AG10803 (cell line): ENCODE measurements around the gene ASB16.
"Not testable (repeated sequence)": the region's sequence is repeated elsewhere in the genome, so short reads cannot be mapped to it uniquely, and the experiment has no call there.

Source experiments
- DNase-seq: peaks from one replicate; pipeline ENCODE4 v3.0.0; 2010; ENCODE audit warnings: low read depth
- H3K4me3 ChIP-seq: 2 replicates; pipeline ENCODE4 v1.5.1; 2011; ENCODE audit warnings: mild to moderate bottlenecking, low read length, control low read depth
- CTCF ChIP-seq: conservative IDR thresholded peaks from 2 replicates; pipeline ENCODE4 v1.5.1; 2011; ENCODE audit warnings: mild to moderate bottlenecking, low read length, control low read depth, inconsistent platforms

ASB16 gene

DNA sequence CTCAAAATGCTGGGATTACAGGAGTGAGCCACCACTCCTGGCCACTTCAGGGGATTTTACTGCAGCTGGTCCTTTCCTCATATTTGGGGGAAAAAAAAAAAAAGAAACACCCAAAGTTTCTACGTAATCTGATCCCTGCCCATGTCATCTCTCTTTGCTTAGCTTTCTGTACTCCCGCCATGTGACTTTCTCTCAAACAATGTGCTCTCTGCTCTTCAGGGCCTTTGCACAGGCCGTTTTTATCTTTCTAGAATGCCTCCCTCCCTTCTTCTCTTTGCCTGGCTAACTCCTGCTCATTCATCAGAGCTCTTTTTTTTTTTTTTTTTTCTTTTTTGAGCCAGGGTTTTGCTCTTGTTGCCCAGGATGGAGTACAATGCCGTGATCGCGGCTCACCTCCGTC is 42.1 kb upstream of the ASB16 start:
- TF ChIP-seq CTCF = no peak
- no peak overlapping the region for H3K4me3 ChIP-seq
- no peak for DNase-seq

GRCh38 chr17:44130693-44131349 is 39.7 kb upstream of the ASB16 start:
- no peak for DNase-seq
- TF ChIP-seq CTCF = no peak
- no peak overlapping the region for H3K4me3 ChIP-seq

GRCh38 chr17:44131372-44131771 is 39.1 kb upstream of the ASB16 start:
- DNase-seq, H3K4me3 ChIP-seq: not testable (repeated sequence)

- no peak overlapping the region for H3K4me3 ChIP-seq
- no peak for DNase-seq
- no peak for TF ChIP-seq CTCF
These were observed 38.2 kb upstream of the ASB16 start for GRCh38 chr17:44132275-44132821.

GRCh38 chr17:44133918-44134476 is 36.5 kb upstream of the ASB16 start:
- no peak for TF ChIP-seq CTCF
- DNase-seq = no peak
- H3K4me3 ChIP-seq = no peak overlapping the region

DNA sequence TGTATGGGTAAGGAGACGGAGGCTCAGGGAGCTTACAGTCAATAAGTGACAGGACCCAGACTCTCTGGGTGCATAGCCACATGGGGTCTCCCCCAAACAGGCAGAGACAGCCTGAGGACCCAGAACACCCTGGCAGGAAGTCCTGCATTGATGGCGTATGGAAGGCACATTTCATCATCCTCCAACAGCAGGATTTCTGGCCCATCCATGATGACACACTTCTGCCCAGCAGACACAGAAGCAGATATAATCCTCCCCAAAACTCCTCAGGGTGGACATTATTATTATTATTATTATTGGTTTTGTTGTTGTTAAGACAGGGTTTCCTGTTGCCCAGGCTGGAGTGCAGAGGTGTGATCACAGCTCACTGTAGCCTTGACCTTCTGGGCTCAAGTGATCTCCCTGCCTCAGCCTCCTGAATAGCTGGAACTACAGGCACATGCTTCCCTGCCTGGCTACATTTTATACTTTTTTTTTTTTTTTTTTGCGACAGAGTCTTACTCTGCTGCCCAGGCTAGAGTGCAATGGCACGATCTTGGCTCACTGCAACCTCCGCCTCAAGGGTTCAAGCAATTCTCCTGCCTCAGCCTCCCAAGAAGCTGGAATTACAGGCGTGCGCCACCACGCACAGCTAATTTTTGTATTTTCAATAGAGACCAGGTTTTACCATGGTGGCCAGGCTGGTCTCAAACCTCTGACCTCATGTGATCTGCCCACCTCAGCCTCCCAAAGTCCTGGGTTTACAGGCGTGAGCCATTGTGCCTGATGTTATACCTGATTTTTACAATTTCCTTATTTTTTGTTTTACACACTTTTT is 35.5 kb upstream of the ASB16 start:
- no peak for TF ChIP-seq CTCF
- no peak for DNase-seq
- no peak overlapping the region for H3K4me3 ChIP-seq

DNA sequence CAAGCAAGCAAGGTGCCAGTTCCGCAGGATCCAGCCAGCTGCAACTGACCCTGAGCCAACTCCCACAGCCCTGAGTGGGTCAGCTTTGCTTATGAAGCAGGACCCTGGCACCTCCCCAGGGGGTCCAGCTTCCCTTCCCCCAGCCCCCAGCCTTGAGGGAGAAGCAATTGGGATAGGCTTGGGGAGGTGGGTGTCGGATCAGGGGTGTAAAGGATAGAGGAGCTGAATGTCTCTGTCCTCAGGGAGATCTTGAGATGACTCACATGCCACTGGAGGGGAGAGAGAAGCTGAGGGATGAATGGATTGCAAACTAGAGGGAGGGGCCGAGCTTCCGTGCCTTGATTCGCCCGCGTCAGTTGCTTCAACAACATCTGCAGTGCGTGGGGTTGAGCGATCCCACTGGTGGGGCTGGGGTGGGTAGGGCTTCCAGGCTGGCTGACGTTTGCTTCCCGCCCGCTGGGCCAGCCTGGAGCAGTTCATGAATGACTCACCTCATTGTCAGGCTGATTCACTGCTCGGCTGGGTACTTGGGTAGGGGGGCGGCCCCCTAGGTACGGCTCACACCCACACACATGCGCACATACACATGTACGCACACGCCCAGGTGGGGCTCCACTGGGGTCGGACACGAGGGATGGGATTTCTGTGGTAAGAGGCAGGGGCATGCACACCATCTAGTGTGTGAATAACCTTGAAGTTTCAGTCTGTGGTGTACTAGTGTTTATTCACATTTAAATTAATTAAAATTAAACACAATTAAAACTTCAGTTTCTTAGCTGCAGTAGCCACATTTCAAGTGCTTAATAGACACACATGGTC is 32.4 kb upstream of the ASB16 start:
- H3K4me3 ChIP-seq = peak overlapping the region; percentile 52
- no peak for TF ChIP-seq CTCF
- peak; percentile 99 for DNase-seq

- not testable (repeated sequence) for DNase-seq, H3K4me3 ChIP-seq
These were observed 26.6 kb upstream of the ASB16 start for GRCh38 chr17:44143921-44144320.
